Pancreas (tissue), 10 donors: ENCODE results near the gene CANT1. TPM values are rescaled to one million over a fixed set of nuclear protein-coding genes. Genes with fewer than 3 reads are reported as not detected.

Experiments
- ATAC-seq, 4 donors: fragments of 200-7000 bp; cut with Tn5 transposase; one replicate each; pipeline versions ENCODE4 v1.8.0 to v1.9.1; 2020; ENCODE audit warnings: mild to moderate bottlenecking in 4 of 4, moderate library complexity in 4 of 4
- DNase-seq, 6 donors: peaks; one replicate each; pipeline ENCODE4 v3.0.0-alpha.2; 2020
- FAIRE-seq: peaks from 2 replicates; lab custom pipeline; 2012; peaks lifted over from hg19 to GRCh38; lab: Jason Lieb, UNC
- H3K27ac ChIP-seq, 4 donors: fragments of 200-600 bp; sonication (generic); 1 replicate in 3 of 4; 2 replicates in 1 of 4; pipeline versions ENCODE4 v1.5.0 to v1.8.0; 2020
- H3K27me3 ChIP-seq, 4 donors: fragments of 200-600 bp; one replicate each; pipeline ENCODE4 v1.8.0; 2021
- H3K36me3 ChIP-seq, 3 donors: fragments of 200-600 bp; sonication (generic) in 1 of 3; one replicate each; pipeline versions ENCODE4 v1.5.0 to v1.8.0; 2020 to 2021
- H3K4me1 ChIP-seq, 3 donors: fragments of 200-600 bp; one replicate each; pipeline ENCODE4 v1.8.0; 2021
- H3K4me3 ChIP-seq, 4 donors: fragments of 200-600 bp; sonication (generic) in 2 of 4; one replicate each; pipeline versions ENCODE4 v1.5.0 to v1.8.0; 2020 to 2021
- H3K9me3 ChIP-seq, 4 donors: fragments of 200-600 bp; one replicate each; pipeline ENCODE4 v1.8.0; 2021
- WGBS, 2 donors: extraction: QIAGEN DNeasy Blood & Tissue Kit; methylation state at CpG; one replicate each; pipeline ENCODE4 v1.1.7; 2013; 5-methylcytosine and 5-hydroxymethylcytosine counted together
- intact Hi-C, 3 donors: fragments of 100-400 bp; cut with DNase I; formaldehyde crosslinking; loops; one replicate each; pipeline versions ENCODE4 v1.11.1 to v1.14.2; 2022
- polyA plus RNA-seq, 2 donors: library from polyadenylated mRNA; stranded (reverse); fragments of 200-250 nt; gene quantifications; one replicate each; pipeline ENCODE4 v1.2.3, GENCODE V29; 2013
- total RNA-seq, 6 donors: library from RNA; stranded (reverse); fragmentation: NEBNext Ultra II Directional in 4 of 6; extraction: Animal tissue kit (Norgen Biotek cat#: 25700) in 4 of 6; gene quantifications; one replicate each; pipeline versions ENCODE4 v1.2.1 to v1.2.4, GENCODE V29; 2021 to 2023
- TF ChIP-seq, protein P1 (sequence below), 4 donors: fragments of 200-600 bp; sonication (generic) in 3 of 4; IDR thresholded peaks; one replicate each; pipeline versions ENCODE4 v1.5.0 to v1.8.0; 2021; ENCODE audit warnings: antibody characterized with exemption in 4 of 4
- donor health status: healthy with polysubstance abuse.
- donor health status: DM: no; HTN: no; CAD: no; lungs with moderate emphysema.
- donor health status: DM: no; HTN: no; CAD: no.
- donor health status: control.
- donor health status: control.
- donor health status: Bipolar disorder and iron deficiency.
- donor health status: DM: yes; HTN: yes; CAD: no.
- donor health status: DM: no; HTN: no; CAD: no.
- donor health status: DM: no; HTN: no; CAD: no.
- donor health status: DM: yes; HTN: yes; CAD: no.

CANT1 gene
- total and polyA plus RNA-seq, 8 donors, result 7.4 to 45.0 (median 25.5) TPM

DNA sequence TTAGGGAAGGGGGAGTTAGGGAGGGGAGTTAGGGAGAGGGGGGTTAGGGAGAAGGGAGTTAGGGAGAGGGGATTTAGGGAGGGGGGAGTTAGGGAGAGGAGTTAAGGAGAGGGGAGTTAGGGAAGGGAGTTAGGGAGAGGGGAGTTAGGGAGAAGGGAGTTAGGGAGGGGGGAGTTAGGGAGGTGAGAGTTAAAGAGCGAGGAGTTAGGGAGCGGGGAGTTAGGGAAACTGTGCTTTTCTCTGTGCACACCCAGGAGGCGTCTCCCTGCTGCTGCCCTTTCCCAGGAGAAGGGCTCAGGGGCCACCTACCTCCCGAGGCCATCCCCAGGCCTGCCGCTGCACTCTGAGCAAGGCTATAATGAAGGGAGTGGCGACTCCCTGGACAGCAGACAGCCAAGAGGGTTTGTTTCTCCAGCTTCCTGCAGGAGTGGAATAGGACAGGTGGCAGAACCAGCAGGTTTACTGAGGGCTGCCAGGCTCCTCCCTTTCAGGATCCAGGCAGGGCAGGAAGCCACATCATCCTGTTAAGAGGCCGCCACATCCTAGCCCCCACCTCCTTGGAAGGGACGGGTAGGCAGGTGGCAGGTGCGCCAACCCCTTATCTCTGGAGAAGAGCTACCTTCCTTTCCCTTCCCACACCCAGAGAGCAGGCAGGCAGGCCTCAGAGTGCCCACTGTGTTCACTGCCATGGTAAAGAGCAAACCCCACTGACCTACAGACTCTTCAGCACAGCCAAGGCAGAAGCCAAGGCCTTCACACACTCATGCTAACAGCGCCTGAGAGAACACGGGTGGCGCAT is 4.3 kb downstream of the CANT1 start:
- peak in 5 of 6 donors; percentile 57 to 69 (median 61) for DNase-seq
- no peaks in the 10 kb centered on the region for H3K9me3 ChIP-seq
- 17 to 34% methylated on average over 12 of the region's 12 CpGs for WGBS, 2 donors
- no peak overlapping the region for H3K4me3 ChIP-seq
- H3K36me3 ChIP-seq, result no peaks in the 10 kb centered on the region
- peak overlapping the region in 3 of 4 donors; percentile 29 to 53 (median 38) for H3K27ac ChIP-seq
- intact Hi-C loops, result no loop called here
- TF ChIP-seq, protein P1, sequence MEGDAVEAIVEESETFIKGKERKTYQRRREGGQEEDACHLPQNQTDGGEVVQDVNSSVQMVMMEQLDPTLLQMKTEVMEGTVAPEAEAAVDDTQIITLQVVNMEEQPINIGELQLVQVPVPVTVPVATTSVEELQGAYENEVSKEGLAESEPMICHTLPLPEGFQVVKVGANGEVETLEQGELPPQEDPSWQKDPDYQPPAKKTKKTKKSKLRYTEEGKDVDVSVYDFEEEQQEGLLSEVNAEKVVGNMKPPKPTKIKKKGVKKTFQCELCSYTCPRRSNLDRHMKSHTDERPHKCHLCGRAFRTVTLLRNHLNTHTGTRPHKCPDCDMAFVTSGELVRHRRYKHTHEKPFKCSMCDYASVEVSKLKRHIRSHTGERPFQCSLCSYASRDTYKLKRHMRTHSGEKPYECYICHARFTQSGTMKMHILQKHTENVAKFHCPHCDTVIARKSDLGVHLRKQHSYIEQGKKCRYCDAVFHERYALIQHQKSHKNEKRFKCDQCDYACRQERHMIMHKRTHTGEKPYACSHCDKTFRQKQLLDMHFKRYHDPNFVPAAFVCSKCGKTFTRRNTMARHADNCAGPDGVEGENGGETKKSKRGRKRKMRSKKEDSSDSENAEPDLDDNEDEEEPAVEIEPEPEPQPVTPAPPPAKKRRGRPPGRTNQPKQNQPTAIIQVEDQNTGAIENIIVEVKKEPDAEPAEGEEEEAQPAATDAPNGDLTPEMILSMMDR (IDR thresholded peaks at IDR 0.05), result no peak
- peaks cover 9 to 28% (median 11%) of the 10 kb centered on the region in 3 donors for H3K4me1 ChIP-seq
- H3K27me3 ChIP-seq, result no peaks in the 10 kb centered on the region
- no peak for FAIRE-seq
- ATAC-seq, result peak; percentile 49 to 74 (median 68)

DNA sequence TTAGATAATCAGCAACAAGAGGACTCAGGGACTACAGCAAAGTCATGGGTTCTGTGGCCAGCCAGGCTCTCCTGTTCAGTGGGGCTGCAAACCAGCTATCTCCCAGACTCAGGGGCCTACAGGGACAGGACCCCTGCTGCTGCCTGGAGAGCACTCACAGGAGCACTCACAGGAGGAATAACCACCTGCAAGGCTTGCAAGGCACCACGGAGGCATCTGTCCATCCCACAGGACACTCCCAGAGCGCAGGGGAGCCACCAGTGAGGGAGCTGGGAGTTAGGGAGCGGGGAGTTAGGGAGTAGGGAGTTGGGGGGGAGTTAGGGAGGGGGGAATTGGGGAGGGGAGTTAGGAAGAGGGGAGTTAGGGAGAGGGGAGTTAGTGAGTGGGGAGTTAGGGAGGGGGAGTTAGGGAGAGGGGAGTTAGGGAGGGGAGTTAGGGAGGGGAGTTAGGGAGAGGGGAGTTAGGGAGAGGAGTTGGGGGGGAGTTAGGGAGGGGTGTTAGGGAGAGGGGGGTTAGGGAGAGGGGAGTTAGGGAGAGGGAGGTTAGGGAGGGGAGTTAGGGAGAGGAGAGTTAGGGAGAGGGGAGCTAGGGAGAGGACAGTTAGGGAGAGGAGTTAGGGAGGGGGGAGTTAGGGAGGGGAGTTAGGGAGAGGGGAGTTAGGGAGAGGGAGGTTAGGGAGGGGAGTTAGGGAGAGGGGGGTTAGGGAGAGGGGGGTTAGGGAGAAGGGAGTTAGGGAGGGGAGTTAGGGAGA is 5.7 kb downstream of the CANT1 start:
- H3K36me3 ChIP-seq, result no peaks in the 10 kb centered on the region
- no peak overlapping the region for H3K27ac ChIP-seq
- FAIRE-seq (no peak), ATAC-seq (no peak), DNase-seq (peak in 2 of 6 donors; percentile 21 to 35)
- TF ChIP-seq, protein P1 (IDR thresholded peaks at IDR 0.05), result no peak
- no peaks in the 10 kb centered on the region for H3K27me3 ChIP-seq
- H3K4me1 ChIP-seq, result peaks cover 9 to 28% (median 10%) of the 10 kb centered on the region in 3 donors
- intact Hi-C loops, result no loop called here
- H3K4me3 ChIP-seq, result no peak overlapping the region
- 75 to 79% methylated on average over 3 of the region's 3 CpGs for WGBS, 2 donors
- no peaks in the 10 kb centered on the region for H3K9me3 ChIP-seq

DNA sequence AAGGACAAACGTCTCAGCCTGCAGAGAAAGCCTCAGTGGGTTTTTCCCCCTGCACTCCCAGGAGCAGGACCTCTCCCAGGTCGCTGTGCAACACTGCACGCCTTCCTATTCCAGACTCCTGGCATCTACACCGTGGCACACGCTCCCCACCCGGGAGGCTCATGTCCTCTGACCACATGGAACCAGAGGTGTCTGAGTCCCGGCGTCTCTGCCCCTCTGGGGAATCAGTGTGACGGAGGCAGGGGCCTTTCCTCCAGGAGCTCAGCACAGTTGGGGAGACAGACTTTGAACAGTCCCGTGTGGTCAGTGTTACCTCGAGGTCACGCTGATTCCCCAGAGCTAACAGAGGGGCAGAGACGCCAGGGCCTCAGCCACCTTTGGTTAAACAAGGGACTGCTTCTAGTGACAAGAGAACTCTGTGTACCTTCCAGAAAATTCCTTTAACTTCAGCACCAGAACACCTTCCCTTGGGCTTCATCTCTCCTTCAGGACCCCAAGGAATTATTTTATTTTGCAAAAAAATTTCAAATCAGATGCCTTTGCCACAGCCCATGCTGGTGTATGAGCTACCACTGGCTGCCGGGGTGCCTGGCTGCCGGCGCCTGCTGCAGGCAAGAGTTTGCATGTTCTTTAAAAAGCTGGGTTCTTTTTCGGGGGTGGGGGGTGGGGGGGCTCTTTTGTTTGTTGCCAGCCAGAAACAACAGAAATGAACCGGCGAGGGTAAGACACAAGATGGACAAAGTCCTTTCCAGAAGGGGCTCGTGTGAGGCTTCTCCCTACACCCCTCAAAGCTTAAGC is 6.6 kb downstream of the CANT1 start:
- Histone ChIP-seq H3K4me1 (peaks cover 5 to 19% (median 9%) of the 10 kb centered on the region in 3 donors), H3K27me3 (no peaks in the 10 kb centered on the region), H3K27ac (no peak overlapping the region), H3K36me3 (no peaks in the 10 kb centered on the region), H3K9me3 (no peaks in the 10 kb centered on the region), H3K4me3 (no peak overlapping the region)
- WGBS, 2 donors, result 75 to 78% methylated on average over 20 of the region's 20 CpGs
- ATAC-seq (no peak), FAIRE-seq (no peak), DNase-seq (peak in 2 of 6 donors; percentile 37 to 39)
- TF ChIP-seq, protein P1 (IDR thresholded peaks at IDR 0.05), result no peak
- intact Hi-C loops, result no loop called here

DNA sequence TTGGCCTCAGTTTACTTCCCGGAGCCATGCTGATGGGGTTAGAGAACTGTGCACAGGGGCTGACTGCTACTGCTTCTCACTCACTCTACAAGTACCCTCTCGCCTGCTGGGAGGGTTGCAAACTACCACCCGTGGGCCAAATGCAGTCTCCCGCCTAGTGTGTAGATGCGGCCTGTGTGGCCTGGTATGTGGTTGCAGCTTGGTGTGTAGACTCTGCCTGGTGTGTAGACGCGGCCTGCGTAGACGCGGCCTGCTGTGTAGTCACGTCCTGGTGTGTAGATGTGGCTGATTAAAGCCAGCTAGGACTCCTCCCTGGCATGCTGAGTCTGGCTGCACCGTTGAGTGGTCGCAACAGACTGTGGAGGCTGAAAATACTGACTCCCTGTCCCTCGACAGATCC is 7.3 kb downstream of the CANT1 start:
- Histone ChIP-seq H3K27ac (no peak overlapping the region), H3K27me3 (no peaks in the 10 kb centered on the region), H3K9me3 (no peaks in the 10 kb centered on the region), H3K4me3 (no peak overlapping the region), H3K36me3 (peaks cover 0 to 3% (median 0%) of the 10 kb centered on the region in 3 donors), H3K4me1 (peaks cover 5 to 13% (median 9%) of the 10 kb centered on the region in 3 donors)
- FAIRE-seq, result no peak
- TF ChIP-seq, protein P1 (IDR thresholded peaks at IDR 0.05), result no peak
- intact Hi-C loops, result no loop called here
- peak in 3 of 6 donors; percentile 7 to 38 (median 21) for DNase-seq
- 89 to 92% methylated on average over 14 of the region's 14 CpGs for WGBS, 2 donors
- no peak for ATAC-seq
